ENCODE data around the gene TECRL.

The TECRL gene

DNA sequence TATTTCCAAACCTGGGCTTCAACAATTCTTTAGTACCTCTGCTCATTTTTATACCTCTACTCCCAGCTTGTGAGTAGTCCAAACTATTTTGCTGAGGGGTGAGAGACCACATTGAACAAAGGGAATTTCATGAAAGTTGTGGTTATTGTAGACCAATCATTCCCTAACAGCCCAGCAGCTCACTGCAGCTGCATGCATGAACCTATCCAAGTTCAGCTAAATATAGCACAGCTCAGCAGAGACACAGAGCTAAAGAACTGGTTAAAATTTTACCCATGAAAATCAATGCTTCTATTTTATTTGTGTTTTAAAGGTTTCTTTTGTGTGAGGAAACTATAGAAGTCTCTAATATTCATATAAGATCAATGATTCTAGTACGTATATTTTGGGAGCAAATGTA, 82.7 kb downstream of the TECRL start:
- DNase-seq: no peak

DNA sequence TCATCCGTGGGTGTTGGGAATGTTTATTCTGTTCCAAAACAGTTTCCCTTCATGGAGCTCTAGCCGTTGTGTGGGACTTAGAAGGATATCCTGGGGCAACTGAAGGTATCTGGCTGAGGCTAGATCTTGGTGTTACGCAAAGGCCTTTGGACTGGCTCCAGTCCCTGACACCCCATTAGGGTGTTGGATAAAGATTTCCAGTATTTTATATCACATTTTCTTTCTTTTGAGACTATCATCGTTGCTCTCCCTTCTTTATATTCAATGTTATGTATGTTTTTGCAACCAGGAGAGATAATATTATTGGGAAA, 103.0 kb downstream of the TECRL start:
- no peak for DNase-seq

DNA sequence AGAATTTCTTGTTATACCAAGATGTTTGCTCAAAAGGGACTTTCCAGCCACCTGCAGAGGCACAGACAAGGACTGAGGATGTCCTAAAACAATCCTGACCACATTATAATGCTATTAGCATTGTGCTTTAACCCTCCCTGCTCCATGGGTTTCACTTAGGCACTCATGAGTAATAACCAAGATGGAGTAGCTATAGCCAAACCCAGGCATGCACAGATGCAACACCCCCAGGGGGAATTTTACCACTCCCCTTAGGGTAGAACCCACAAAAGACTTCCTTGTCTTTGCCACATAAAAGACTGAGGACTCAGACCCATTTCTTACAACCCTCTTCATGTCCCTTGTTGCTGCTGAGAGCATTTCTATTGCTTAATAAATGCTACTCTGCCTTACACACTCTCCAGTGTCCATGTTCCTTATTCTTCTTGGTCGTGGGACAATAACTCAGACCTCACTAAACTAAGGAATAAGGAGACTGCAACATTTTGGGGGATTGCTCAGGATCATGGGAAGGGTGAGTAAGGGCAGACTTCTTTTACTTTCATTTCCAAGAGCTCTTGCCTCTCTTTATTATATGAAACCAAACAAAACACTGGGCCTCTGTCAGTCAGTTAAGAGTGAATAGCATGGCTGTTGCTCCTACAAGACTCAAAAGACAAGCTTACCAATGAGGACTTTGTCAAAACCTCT, 103.5 kb downstream of the TECRL start:
- no peak for DNase-seq

DNA sequence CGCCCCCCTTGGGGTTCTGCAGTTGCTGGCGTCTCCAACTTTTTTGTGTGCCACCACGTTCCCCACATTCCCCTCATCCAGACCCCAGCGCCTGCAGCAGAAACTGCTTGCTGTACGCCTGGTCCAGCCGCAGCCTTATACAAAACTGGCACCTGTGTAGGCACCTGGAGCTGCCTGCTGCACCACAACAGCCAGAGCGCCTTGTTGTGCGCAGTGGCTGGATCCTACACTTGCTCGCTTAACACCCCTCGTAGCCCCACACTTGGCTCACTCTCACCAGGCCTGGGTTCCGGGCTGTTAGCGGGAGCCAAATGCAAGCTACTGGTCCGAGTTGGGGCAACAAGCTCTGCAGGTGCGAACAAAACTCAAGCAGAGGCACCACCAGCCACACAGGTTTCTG, 136.8 kb downstream of the TECRL start:
- DNase-seq: no peak

DNA sequence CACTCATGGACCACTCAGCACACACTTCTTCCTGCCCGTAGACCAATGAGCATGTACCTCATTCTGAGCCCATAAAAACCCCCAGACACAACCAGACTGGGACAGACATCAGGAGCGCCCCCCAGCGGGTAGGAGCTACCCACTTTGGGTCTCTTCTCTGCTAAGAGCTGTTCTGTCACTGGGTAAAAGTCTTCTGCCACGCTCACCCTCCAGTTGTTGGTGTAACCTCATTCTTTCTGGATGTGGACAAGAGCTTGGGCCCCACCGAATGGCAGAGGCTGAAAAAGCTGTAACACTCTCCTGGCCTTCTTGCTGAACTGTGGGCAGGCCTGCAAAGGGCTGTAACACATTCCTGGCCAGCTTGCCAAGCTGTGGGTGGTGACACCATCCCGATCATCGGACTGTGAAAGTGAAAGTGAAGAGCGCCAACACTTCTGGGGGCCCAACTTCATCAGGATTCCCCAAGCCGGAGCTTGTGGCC, 137.6 kb downstream of the TECRL start:
- no peak for DNase-seq

DNA sequence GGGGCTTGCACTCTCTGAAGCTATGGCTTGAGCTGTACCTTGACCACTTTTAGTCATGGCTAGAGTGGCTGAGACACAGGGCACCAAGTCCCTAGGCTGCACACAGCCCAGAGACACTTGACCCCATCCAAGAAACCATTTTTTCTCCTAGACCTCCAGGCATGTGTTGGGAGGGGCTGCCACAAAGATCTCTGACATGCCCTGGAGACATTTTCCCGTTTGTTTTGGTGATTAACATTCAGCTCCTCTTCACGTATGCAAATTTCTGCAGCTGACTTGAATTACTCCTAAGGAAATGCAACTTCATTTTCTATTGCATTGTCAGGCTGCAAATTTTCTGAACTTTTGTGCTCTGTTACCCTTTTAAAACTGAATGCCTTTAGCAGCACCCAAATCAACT, 142.6 kb downstream of the TECRL start:
- no peak for DNase-seq

DNA sequence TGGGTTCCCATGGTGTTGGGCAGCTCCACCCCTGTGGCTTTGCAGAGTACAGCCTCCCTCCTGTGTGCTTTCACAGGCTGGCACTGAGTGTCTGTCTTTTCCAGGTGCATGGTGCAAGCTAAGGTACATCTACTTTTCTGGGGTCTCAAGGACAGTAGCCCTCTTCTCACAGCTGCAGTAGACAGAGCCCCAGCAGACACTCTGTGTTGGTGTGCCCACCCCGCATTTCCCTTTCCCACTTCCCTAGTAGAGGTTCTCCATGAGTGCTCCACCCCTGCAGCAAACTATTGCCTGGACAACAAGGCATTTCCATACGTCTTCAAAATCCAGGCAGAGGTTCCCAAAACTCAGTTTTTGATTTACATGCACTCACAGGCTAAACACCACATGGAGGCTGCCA, 143.0 kb downstream of the TECRL start:
- no peak for DNase-seq

DNA sequence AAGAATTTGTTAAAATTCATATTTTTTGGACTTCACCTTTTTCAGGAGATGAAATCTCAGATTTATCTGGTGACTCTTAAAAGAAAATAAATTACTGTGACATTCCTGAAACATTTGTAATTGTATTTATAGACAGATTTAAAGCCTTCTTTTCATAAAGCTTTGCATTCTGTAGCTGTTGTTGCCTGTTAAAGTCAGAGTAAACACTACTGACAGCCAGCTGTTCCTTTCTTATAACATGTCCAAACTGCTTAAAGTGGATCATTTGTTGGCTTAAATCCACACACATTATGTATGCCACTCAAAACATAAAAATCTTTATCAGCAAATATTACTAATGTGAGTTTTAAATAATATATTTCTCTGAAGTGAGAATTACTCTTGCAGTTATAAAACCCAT, 157.5 kb downstream of the TECRL start:
- DNase-seq: no peak

DNA sequence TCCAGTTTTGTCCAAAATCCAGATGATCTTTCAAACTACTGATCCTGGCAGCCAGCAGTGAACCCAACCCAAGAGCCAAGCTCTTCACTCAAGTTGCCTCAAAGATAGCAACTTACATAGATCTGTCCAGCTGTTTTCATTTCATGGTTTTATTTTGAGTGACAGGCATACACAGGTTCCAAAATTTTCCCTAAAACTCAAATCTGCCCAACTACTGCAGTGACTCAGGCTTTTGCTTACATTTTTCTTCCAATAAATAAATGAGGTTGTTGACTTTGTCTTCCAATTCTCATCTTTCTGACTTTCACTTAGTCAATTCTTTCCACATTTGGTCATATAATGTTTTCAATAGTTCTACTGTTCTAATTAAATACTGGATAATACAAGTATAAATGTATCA, 158.8 kb downstream of the TECRL start:
- DNase-seq: no peak

DNA sequence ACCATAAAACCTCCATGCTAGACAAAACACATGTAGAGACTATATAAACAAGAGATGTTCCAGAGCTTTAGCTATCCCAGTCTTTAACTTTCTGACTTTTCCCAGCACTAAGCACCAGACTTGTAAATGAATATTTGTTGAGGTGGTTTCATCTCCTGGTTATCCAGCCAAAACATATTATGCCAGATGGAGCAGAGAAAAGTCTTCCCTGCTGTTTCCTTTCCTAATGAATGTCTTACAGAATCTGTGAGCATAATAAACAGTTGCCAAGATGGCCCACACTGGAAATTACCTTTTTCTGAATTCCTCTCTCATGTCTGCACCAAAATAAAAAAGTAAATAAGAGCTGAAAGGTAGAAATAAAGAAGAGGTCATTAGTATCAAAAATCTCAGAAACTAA, 159.2 kb downstream of the TECRL start:
- DNase-seq: no peak

DNA sequence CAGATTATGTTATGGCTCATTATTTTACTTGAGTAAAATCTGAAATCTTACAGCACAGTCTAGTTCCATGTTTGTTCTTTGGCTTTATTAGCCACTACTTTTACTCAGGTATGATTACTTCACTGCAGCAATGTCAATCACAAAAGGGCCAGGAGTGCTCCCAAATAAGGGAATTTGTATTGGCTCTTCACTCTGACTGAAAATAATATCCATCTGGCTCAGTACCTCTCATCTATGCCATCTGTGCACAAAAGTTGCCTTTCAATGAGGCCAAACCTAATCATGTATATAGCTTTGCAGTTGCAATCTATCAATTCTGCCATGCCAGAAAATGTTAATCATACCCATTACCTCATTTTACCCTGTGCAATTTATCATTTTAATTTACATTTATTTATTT, 161.1 kb downstream of the TECRL start:
- no peak for DNase-seq

DNA sequence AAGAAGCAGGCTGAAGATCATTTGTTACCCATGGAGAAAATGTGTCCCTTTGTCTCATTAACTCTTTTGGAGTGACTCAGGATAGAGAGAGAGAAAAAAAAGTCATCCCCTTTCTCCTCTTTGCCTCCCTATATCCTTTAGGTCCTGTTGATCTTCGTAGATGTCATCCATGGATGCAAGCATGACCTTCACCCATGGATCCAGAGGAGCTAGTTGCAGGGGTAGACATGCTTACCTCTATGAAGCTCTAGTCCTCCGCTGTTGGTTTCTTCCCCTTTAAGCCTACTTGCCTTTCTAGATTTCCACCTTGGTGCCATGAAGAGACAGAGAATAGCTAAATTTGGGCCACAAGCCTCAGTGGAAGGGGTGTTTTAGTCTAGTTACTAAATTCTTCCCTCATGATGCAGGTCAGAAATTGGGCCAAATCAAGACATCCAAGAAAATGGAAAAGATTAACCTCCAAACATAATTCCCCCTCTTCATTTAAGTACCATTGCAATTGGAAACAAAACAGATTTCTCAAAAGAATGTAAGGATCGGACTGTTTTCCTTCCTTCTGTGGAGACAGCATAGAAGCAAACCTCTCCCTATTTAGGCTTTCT, 178.4 kb downstream of the TECRL start:
- no peak for DNase-seq

Data from SIG-M5 (cell line).